ENCODE data around the gene C16orf92.
A peak's percentile ranks its signal among the peaks of the same experiment; 100 is the strongest.
"Not testable (repeated sequence)": the region's sequence is repeated elsewhere in the genome, so short reads cannot be mapped to it uniquely, and the experiment has no call there.

Gene C16orf92

DNA sequence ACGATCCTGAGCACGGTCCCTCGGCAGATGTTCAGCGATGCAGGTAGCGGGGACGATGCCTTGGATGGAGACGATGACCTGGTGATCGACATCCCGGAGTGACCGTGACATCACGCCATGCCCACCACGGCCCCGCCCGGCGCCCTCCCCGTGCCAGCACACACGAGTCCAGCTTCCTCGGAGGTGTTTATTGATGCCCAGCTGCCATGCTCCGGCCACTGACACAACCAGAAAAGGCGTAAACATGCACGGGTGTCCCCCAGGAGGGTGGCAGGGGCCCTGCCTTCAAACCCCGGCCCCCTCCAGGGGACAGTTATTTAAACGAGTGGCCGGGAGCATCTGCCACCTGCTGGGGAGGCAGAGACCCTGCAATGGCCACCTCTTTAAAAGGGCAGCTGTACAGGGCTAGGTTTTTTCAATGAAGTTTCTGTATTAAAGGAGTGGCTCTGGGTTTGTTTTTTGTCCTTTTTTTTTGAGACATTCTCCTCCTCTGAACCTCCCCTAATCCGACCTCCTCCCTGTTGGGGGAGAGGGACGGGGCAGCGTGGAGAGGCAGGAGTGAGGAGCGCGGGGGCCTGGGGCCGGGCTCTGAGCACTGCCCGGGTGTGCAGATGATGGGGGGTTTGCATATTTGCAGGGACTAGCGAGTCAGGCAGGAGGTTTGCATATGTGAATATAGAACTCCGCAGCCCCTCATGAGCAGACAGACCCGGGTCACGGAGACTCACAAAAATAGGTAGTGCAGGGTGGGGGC, 17.5 kb upstream of the C16orf92 start:
- DNase-seq, result peak; percentile 36 to 49

DNA sequence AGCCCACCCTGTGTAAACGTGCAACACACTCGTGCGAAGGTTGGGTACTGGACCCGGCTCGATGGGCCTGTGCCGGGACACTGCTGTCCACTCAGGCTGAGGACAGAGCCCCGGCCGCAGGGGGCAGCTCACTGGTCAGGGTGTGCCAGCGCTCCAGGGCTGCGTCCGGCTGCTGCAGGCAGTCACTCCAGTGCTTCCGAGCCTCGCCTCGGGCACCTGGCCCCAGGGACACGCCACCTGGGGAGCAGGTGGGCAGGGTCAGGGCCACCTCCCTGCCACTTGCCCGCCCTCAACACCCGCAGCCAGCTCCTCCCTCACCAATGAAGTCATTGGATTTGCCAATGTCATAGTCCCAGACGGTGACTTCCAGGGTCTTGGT, 16.9 kb upstream of the C16orf92 start:
- no peak for DNase-seq

- DNase-seq, result no peak
These were observed 16.2 kb upstream of the C16orf92 start for GRCh38 chr16:30006659-30007377.

DNA sequence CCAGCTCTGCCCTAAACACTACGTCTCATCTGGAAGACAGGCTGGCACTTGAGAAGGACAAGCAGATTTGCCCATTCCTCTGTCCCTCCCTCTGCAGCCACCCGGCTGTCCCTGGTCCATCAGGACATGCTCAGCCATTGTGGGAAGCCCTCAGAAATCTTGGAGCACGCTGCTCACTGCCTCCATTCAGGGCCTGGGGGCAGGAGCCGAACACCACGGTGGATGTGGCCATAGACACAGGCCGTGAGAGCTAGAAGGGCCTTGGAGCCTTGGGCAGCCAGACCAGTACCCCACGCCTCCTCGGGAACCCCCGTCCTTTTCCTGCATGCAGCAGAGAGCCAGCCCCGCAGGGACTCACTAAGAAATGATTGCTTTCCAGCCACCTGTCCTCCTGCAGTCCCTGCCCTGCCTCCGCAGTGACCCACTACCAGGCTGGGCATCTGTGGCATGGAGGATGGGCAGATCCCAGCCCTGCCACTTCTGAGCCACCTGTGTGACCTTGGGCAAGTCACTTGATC, 15.6 kb upstream of the C16orf92 start:
- DNase-seq, result no peak

DNA sequence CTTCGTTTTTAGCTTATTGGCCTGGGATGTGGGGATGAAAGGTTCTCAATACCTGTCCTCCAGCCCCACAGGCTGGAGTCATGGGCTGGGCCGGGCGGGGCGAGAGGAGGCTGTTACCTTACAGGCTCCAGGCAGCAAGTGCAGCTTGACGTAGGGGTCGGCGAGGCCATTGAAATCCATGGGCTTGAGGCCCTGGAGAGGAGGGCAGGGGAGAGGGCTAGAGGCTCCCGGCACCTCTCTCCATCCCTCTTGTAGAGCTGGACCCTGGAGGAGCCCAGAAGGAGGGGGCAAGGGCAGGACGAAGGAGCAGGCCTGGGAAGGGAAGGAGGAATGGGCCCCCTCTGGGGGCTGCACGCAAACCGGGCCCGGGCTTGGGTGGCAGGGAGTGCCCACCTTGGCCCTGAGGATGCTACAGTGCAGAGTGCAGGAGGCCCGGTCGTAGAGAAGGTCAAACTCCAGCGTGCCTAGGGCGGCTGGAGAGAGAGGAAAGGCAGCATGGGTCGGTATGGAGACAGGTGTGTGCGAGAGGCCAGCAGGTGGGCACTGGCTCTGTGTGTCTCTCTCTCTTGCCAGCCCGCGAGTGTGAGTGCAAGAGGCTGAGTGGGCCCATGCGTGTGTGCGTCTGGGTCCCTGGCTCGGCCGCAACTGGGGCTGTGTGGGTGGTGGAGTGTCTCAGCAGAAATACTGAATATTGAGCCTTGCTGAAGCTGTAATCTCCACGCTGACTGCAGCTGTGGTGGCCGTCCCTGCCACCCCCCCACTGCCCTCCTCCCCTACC, 13.7 kb upstream of the C16orf92 start:
- DNase-seq, result no peak

DNA sequence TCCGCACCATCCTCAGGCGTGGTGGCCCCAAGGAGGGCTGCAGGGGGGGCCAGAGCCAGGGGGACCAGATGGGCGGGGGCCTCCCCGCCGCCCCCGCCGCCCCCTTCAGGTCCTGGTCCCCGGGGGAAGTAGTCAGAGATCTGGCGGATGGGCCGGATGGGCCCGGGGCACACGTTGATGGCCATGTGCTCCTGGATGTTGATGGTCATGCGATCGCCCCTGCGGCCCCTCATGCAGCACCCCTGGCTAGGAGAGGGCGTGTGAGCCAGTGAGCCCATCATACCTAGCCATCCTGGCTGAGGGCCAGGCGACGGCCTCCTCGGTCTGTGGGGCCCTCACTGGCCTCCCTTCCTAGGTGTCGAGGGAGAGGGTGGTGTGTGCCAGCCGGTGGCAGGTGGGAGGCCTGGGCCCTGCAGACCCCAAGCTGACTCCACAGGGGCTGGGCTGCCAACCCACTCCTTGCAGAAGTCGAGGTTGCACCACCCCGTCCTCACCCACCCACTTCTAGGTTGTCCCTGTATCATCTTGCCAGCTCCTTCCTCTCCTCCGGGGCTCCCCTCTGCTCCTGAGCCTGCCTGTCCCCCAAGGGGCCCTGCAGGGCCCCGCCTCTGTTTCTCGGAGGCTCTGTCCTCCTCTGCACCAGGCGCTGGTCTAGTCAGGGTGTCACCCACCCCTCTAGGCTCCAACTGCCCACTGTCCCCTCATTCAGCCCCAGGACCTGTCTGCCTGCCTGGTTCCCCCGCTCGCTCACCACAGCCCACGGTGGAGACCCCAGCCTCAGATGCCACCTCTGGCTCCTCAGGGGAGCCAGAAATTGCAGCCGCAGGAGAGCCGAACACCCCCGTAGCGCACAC, 12.8 kb upstream of the C16orf92 start:
- no peak for DNase-seq

DNA sequence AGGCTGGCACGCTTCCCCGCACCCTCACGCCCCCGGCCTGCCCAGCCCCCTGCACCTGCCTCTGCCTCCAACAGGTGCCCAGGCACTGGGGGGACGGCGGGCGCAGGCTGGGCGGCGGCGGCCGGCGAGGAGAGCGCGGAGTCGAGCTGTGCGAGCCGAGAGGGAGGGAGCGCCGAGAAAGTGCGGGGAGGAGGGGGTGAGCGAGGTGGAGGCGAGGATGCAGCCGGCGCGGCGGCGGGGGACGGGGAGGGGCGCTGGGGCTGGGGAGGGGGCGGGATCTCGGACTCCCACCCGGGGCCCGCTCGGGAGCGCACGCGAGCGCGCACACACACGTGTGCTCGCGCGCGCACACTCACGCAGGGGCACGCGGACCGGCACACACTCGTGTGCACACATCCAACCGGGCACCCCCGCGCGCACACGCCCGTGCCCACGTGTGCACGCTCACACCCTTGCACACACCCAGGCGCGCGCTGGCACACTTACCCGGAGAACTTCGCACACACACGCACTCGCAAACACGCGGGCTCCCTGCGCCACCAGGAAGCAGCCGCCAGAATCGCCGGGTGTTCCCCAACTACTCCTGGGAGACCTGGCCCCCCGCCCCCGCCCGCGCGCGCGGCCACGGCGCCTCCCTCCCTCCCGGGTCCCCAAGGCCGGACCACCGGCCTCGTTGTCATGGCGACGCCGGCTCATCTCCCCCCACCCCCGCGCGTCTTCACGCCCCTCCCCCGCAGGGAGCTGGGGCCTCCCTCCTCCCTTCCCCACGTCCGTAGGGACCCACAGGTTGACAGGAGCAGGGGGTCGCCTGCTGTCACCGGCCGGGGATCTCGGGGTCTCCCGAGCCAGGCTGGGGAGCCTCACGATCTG, 11.9 kb upstream of the C16orf92 start, which contains the start of gene DOC2A:
DOC2A (minus strand) TSS at position 184 of the 870 bp plus-strand sequence. CDS start 805 bp downstream, outside the sequence.
- no peak for DNase-seq

- DNase-seq, result no peak
These were observed 11.1 kb upstream of the C16orf92 start for GRCh38 chr16:30011714-30012504.

DNA sequence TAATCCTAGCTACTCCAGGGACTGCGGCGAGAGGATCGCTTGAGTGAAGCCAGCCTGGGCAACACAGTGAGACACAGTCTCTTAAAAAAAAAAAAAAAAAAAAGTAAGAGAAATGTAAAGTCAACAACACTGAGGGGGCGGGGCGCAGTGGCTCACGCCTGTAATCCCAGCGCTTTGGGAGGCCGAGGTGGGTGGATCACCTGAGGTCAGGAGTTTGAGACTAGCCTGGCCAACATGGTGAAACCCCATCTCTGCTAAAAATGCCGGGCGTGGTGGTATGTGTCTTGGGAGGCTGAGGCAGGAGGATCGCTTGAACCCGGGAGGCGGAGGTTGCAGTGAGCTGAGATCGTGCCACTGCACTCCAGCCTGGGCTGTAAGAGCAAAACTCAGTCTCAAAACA, 10.4 kb upstream of the C16orf92 start:
- DNase-seq, result not testable (repeated sequence)

GRCh38 chr16:30015450-30015849, 7.5 kb upstream of the C16orf92 start:
- DNase-seq, result not testable (repeated sequence)

DNA sequence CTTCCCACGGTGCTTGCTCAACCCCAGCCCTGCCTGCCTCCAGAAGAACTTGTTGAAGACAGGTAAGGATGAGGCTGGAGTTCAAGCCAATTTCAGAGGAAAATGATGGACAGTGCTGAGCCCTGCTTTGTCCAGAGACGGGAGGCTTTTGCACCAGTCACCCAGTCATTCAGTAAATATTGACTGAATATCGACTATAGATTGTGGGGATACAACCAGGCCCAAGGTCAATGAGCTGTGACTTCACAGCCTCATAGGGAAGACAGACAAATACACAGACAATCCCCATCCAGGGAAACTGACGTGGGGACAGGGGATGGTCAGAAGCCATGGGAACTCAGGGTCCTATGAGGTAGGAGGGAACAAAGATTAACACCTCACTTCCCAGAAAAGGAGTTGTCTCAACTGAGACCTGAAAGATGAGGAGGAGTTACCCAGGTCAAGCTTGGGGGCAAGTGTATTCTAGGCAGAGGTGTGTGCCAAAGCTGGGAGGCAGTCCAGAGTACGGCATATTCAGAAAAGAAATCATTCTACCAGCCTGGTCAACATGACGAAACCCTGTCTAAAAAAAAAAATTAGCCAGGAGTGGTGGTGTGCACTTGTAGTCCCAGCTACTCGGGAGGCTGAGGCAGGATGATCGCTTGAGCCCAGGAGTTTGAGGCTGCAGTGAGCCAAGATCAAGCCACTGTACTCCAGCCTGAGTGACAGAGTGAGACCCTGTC, 6.3 kb upstream of the C16orf92 start:
- DNase-seq, result no peak

- no peak for DNase-seq
These were observed 5.7 kb upstream of the C16orf92 start for GRCh38 chr16:30017277-30017656.

- DNase-seq, result not testable (repeated sequence)
These were observed 5.1 kb upstream of the C16orf92 start for GRCh38 chr16:30017937-30018336.

- no peak for DNase-seq
These were observed 4.3 kb upstream of the C16orf92 start for GRCh38 chr16:30018731-30019158.

- no peak for DNase-seq
These were observed 588 bp downstream of the C16orf92 start for GRCh38 chr16:30023586-30023985.

GRCh38 chr16:30024451-30024850, 1.5 kb downstream of the C16orf92 start:
- no peak for DNase-seq

DNA sequence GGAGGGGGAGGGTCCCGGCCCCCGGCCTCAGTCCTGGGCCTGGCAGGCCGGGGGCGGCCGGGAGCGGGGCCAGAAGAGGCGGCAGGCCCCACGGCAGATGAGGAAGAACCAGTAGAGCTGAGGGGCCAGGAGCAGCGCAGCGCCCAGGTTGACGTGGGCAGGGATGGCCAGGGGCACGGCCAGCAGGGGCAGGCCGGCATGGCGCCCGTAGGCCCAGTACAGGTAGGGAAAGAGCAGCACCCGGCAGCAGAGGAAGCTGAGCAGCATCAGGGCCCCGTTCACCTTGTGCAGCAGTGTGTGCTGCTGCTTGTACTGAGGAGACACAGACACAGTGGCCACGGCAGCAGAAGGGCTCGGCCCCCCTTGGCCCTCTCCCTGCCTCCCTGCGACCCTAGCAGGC, 2.2 kb downstream of the C16orf92 start:
- DNase-seq, result no peak

DNA sequence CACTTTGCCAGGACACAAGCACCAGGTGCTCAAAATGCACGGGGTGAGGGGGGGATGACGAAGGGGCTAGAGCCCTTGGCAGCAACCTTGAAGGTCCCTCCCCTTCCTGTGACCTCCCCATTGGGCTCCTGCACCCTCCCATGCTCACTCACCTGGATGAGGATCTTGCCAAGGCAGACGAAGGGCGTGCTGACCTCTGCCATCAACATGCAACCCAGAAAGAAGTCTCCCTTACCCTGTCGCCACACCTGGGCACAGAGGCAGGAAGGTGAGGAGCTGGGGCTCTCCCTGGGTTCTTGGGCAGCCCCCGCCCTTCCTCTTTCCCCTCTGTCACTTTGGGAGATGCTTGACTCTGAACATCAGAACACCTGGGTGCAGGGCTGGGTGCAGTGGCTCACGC, 2.6 kb downstream of the C16orf92 start:
- no peak for DNase-seq

- no peak for DNase-seq
These were observed 3.5 kb downstream of the C16orf92 start for GRCh38 chr16:30026449-30026848.
